NCI-H1105 treated with DMSO at 0.1 percent for 48 hours (cell line): ENCODE measurements around the gene FASTK.
"Not testable (repeated sequence)": the region's sequence is repeated elsewhere in the genome, so short reads cannot be mapped to it uniquely, and the experiment has no call there.

Source experiments
- DNase-seq: peaks from one replicate; lab custom pipeline; 2025; lab: John Stamatoyannopoulos, UW

Gene FASTK

DNA sequence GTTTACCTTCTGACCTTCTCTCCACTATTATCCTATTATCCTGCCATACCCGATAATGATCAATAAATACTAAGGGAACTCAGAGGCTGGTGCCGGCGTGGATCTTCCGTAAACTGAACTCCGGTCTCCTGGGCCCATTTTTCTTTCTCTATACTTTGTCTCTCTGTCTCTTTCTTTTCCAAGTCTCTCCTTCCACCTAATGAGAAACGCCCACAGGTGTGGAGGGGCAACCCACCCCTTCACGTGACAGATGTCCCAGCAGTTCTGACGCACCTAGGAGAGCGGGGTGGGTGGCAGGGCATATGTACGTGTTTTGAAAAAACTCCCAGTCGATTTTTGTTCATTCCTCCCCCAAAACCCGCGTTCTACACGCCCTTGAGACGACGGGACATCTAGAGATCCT lies 52.9 kb downstream of the FASTK start:
- DNase-seq: not testable (repeated sequence)

DNA sequence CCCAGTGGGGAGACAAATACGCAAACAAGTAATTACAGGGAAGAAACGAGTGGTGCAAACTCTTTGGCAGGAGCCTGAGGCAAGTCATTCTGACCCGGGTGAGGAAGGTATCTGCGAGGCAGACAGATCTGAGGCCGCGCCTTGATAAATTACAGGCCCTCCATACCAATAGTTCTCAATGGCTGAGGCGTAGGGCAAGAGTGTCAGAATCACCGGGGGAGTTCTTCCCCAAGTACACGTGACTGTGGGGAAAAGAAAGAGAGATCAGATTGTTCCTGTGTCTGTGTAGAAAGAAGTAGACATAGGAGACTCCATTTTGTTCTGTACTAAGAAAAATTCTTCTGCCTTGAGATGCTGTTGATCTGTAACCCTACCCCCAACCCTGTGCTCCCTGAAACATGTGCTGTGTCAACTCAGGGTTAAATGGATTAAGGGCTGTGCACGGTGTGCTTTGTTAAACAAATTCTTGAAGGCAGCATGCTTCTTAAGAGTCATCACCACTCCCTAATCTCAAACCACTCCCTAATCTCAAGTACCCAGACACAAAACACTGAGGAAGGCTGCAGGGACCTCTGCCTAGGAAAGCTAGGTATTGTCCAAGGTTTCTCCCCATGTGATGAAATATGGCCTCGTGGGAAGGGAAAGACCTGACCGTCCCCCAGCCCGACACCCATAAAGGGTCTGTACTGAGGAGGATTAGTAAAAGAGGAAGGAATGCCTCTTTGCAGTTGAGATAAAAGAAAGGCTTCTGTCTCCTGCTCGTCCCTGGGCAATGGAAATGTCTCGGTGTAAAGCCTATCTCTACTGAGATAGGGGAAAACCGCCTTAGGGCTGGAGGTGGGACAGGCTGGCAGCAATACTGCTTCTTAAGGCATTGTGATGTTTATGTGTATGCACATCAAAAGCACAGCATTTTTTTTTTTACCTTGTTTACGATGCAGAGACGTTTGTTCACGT lies 53.6 kb downstream of the FASTK start:
- DNase-seq: not testable (repeated sequence)
